Regular cardiac myocyte (primary cell): ENCODE results near the gene PATL2. TPM values are rescaled to one million over a fixed set of nuclear protein-coding genes. Genes with fewer than 3 reads are reported as not detected.

Source experiments
- total RNA-seq: library from RNA; depleted of rRNA; stranded (reverse); fragments of >200 nt; gene quantifications from 2 replicates; pipeline ENCODE4 v1.2.3, GENCODE V29; 2014

PATL2 gene
- under 0.01 and 0.56 TPM in 2 replicates for total RNA-seq

DNA sequence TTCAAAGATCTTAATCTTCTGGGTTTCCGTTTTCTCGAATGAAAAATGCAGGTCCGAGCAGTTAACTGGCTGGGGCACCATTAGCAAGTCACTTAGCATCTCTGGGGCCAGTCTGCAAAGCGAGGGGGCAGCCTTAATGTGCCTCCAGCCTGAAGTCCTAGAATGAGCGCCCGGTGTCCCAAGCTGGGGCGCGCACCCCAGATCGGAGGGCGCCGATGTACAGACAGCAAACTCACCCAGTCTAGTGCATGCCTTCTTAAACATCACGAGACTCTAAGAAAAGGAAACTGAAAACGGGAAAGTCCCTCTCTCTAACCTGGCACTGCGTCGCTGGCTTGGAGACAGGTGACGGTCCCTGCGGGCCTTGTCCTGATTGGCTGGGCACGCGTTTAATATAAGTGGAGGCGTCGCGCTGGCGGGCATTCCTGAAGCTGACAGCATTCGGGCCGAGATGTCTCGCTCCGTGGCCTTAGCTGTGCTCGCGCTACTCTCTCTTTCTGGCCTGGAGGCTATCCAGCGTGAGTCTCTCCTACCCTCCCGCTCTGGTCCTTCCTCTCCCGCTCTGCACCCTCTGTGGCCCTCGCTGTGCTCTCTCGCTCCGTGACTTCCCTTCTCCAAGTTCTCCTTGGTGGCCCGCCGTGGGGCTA is at the start of gene PATL2, which contains the start of gene B2M:
Gene PATL2, minus strand, starts transcription at position 228 of the 647 bp plus-strand sequence. CDS start 34,833 bp downstream, outside the sequence.
Gene B2M, plus strand, starts transcription at position 422 of the 647 bp plus-strand sequence. Its CDS starts 30 bp downstream, at position 452.

DNA sequence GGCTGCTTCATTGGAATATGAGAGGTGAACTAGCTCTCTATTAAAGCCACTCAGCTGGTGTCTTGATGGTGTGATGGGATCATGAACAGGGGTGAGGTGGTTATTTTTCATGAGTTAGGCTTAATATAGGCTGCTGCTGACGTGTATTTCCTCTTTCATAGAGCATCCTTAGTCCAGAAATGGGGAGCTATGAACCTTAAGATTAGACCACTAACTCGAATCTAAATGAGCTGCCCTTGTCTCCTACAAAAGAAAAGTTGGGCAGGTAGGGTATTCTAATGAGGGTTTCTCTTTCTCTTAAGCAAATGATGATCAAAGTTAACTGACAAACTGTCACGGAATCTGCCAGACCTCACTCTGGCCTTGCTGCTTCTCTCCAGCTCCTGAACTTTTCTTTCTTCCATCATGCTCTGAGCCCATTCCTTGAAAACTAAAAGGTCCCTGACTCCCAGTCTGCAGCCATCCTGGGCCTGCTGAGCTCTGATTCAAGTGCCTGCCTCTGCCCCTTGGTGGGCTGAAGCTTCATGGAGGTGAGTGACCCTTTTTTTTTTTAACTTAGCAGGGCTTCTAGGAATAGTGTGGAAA is 25.1 kb upstream of the PATL2 start, which contains the start of gene TRIM69:
Gene TRIM69, plus strand, starts transcription at position 348 of the 585 bp plus-strand sequence. Its CDS starts 177 bp downstream, at position 525.

DNA sequence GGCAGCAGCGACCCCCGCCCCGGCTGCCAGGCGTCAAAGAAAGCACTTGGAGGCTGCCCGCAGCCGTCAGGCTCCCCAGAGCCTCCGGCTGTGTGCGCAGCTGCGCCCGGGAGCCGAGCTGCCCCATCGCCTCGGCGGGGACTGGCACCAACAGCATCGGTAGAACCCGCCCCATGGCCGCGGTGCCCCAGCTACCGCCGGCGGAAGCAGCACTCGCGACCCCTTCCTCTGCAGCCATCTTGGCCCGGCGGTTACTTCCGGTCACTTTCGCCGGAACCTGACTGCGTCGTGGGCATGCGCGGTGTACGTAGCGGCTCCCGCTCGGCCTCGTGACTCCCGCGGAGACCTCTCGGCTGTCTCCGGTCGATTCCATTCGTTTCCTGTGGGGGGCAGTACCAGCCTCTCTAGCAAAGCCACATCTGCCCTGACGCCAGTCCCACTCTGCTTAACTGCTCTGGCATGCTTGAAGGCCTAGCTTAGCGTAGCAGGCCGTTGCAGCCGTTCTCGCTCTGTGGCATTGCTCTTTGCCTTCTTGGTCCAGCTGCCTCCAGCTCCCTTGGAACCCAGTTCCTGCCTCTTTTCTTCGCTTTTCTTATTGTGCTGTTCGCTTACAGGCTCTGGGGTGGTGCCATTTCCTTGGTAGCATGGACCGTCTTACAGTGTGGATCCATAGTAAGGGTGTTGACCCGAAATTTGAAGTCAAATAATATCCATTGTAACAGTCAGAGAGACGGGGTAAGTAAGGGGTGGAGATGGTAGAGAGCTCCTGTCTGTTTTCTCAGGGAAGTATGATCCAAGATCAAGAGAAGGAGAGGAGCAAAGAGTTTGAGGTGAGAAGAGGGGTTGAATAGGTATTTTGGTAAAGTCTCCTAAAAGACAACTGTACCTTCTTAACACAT is 47.5 kb downstream of the PATL2 start, which contains the start of gene SPG11:
Gene SPG11, minus strand, starts transcription at position 253 of the 899 bp plus-strand sequence. Its CDS starts 15 bp downstream, at position 238.

Other genes with a start within 250 kb of the PATL2 start
- gene EIF3J, start 174.2 kb downstream of the PATL2 start, total RNA-seq, result 31.6 and 74.4 TPM in 2 replicates
- 59.0 and 78.1 TPM in 2 replicates for gene SPG11, start 47.7 kb downstream of the PATL2 start, total RNA-seq
- 1,062 and 3,917 TPM in 2 replicates for gene B2M, start 194 bp upstream of the PATL2 start, total RNA-seq
- 11.3 and 11.7 TPM in 2 replicates for gene TRIM69, start 25.2 kb upstream of the PATL2 start, total RNA-seq
- gene TERB2, start 245.4 kb upstream of the PATL2 start, total RNA-seq, result not detected in 2 replicates